KOPT-K1 (cell line): Measurements from ENCODE around the gene KCNQ5.

ENCODE experiments used
- H3K27ac ChIP-seq: fragments of 200-600 bp; sonication (generic); 2 replicates; pipeline ENCODE4 v1.5.1; 2016; ENCODE audit warnings: antibody characterized with exemption, mild to moderate bottlenecking, low read depth, low read length; ENCODE audit not compliant: poor library complexity, severe bottlenecking
- H3K36me3 ChIP-seq: fragments of 200-600 bp; sonication (generic); 2 replicates; pipeline ENCODE4 v1.5.1; 2017; ENCODE audit warnings: antibody characterized with exemption, mild to moderate bottlenecking, low read length, moderate library complexity; ENCODE audit not compliant: insufficient read depth
- H3K9me3 ChIP-seq: fragments of 200-600 bp; sonication (generic); 2 replicates; pipeline ENCODE4 v1.5.1; 2017; ENCODE audit warnings: antibody characterized with exemption, low read length, mild to moderate bottlenecking; ENCODE audit not compliant: insufficient read depth, poor library complexity, severe bottlenecking

Gene KCNQ5

DNA sequence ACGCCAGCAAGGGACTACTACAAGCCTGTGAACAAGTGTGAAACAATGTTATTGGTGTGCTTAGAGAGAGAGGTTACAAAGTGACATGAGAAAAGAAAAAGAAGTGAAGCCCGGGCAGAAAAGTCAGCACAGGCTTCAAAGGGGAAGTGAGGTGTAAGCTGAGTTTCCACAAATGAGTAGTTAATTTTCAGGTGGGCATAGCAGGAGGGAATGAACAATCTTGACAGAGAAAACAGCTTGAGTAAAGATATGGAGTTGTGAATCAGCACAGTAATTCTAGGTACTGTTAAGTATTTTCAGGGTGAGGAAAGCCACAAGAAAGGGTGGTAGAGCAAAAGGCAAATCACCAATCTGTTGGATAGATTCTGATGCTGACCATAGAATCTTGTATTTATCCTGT is 4.3 kb downstream of the KCNQ5 start:
- Histone ChIP-seq H3K27ac (no peak overlapping the region), H3K36me3 (no peaks in the 10 kb centered on the region), H3K9me3 (no peaks in the 10 kb centered on the region)

GRCh38 chr6:72627539-72627938 is 5.7 kb downstream of the KCNQ5 start:
- no peaks in the 10 kb centered on the region for H3K36me3 ChIP-seq
- no peak overlapping the region for H3K27ac ChIP-seq
- no peaks in the 10 kb centered on the region for H3K9me3 ChIP-seq

- Histone ChIP-seq H3K27ac (no peak overlapping the region), H3K36me3 (no peaks in the 10 kb centered on the region), H3K9me3 (no peaks in the 10 kb centered on the region)
These were observed 9.6 kb downstream of the KCNQ5 start for GRCh38 chr6:72631480-72631879.

- H3K36me3 ChIP-seq = no peaks in the 10 kb centered on the region
- no peak overlapping the region for H3K27ac ChIP-seq
- H3K9me3 ChIP-seq = no peaks in the 10 kb centered on the region
These were observed 13.8 kb downstream of the KCNQ5 start for GRCh38 chr6:72635636-72636035.

GRCh38 chr6:72636215-72636614 is 14.4 kb downstream of the KCNQ5 start:
- no peak overlapping the region for H3K27ac ChIP-seq
- H3K36me3 ChIP-seq = no peaks in the 10 kb centered on the region
- H3K9me3 ChIP-seq = no peaks in the 10 kb centered on the region

- Histone ChIP-seq H3K9me3 (no peaks in the 10 kb centered on the region), H3K36me3 (no peaks in the 10 kb centered on the region), H3K27ac (no peak overlapping the region)
These were observed 14.9 kb downstream of the KCNQ5 start for GRCh38 chr6:72636786-72637185.

GRCh38 chr6:72639920-72640614 is 18.2 kb downstream of the KCNQ5 start:
- Histone ChIP-seq H3K27ac (no peak overlapping the region), H3K9me3 (no peaks in the 10 kb centered on the region), H3K36me3 (no peaks in the 10 kb centered on the region)

DNA sequence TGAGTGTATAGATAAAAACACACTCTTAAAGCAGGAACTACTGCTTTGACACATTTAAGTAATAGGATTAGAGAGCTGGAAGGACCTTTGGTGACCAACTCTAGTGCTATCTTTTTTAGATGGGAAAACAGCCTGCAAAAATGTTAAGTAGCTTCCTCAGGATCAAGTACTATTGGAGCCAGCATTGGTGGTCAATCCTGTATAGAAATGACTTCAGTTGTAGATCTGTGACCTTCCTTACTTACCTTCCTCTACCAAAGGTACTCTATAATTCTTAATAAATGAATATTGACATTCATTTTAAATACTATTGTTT is 18.7 kb downstream of the KCNQ5 start:
- Histone ChIP-seq H3K9me3 (no peaks in the 10 kb centered on the region), H3K27ac (no peak overlapping the region), H3K36me3 (no peaks in the 10 kb centered on the region)

- H3K36me3 ChIP-seq = no peaks in the 10 kb centered on the region
- no peak overlapping the region for H3K27ac ChIP-seq
- no peaks in the 10 kb centered on the region for H3K9me3 ChIP-seq
These were observed 20.6 kb downstream of the KCNQ5 start for GRCh38 chr6:72642435-72642834.

- Histone ChIP-seq H3K9me3 (no peaks in the 10 kb centered on the region), H3K27ac (no peak overlapping the region), H3K36me3 (no peaks in the 10 kb centered on the region)
These were observed 21.4 kb downstream of the KCNQ5 start for GRCh38 chr6:72643214-72643613.

DNA sequence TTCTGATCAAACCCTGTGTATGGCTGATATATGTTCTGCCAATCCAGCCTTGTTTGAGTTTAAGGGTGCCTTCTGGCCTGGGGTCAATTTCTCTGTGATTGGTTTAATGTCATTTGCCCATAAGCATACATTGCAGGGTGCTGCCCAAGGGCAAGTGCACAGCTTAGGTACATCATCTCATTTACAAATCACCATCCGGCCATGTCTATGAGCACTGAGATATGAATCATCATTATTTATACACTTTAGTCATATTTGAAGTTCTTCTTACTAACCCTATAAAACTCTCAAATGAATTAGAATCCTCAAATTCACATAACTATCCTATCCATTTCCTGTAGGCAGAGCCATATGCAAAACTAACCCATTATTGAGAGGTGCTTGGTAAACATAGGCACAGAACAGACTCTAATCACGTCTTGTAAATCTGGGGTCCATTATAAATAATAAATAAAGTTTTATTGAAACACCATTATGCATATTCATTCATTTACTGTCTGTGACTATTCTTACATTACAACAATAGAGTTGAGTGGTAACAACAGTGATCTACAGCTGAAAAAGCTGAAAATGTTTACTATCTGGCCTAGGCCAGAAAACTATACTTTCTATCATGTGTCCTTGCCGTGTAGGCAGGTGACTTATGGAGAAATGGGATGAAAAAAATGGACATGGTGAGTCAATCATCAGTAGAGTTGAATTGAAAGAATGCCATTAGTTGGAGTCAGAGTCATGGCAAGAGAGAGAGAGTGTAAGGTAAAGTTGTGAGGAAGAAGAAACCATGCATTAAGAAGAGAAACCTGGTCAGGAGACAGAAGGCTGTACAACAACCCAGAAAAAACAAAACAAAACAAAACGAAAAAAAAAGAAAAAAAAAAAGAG is 25.0 kb downstream of the KCNQ5 start:
- no peaks in the 10 kb centered on the region for H3K9me3 ChIP-seq
- H3K36me3 ChIP-seq = no peaks in the 10 kb centered on the region
- no peak overlapping the region for H3K27ac ChIP-seq

DNA sequence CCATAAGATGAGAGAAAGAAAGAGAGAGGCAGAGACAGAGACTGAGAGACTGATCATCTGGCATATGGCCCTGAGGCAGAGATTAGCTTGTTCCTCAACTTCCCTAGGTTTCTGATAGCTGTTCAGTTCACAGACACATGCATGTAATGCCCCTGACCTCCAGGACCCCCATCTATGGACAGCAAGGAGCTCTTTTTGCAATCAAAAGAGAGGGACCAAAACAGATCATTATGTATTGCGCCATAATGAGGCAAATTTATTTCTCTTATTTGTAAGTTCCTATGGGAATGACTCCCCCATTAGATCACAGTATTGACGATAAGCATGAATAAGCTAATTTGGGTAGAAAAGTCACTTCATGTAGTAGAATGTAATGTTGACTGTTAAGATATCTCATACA is 25.6 kb downstream of the KCNQ5 start:
- Histone ChIP-seq H3K36me3 (no peaks in the 10 kb centered on the region), H3K27ac (no peak overlapping the region), H3K9me3 (no peaks in the 10 kb centered on the region)

- Histone ChIP-seq H3K9me3 (no peaks in the 10 kb centered on the region), H3K36me3 (no peaks in the 10 kb centered on the region), H3K27ac (no peak overlapping the region)
These were observed 27.4 kb downstream of the KCNQ5 start for GRCh38 chr6:72649032-72649984.

GRCh38 chr6:72650081-72650745 is 28.3 kb downstream of the KCNQ5 start:
- no peaks in the 10 kb centered on the region for H3K9me3 ChIP-seq
- no peaks in the 10 kb centered on the region for H3K36me3 ChIP-seq
- no peak overlapping the region for H3K27ac ChIP-seq

- H3K36me3 ChIP-seq = no peaks in the 10 kb centered on the region
- H3K27ac ChIP-seq = no peak overlapping the region
- no peaks in the 10 kb centered on the region for H3K9me3 ChIP-seq
These were observed 29.3 kb downstream of the KCNQ5 start for GRCh38 chr6:72651174-72651573.
